Activated effector memory CD4-positive, alpha-beta T cell treated with Interleukin-2 at 50 U/mL for 16 hours (primary cell): ENCODE results near the gene OGFR.
"Not testable (repeated sequence)": the region's sequence is repeated elsewhere in the genome, so short reads cannot be mapped to it uniquely, and the experiment has no call there.

ENCODE experiments used
- DNase-seq: peaks from one replicate; pipeline ENCODE4 v3.0.0-alpha.2; 2020

The OGFR gene

GRCh38 chr20:62844182-62844581 is 39.5 kb downstream of the OGFR start:
- DNase-seq, result no peak

DNA sequence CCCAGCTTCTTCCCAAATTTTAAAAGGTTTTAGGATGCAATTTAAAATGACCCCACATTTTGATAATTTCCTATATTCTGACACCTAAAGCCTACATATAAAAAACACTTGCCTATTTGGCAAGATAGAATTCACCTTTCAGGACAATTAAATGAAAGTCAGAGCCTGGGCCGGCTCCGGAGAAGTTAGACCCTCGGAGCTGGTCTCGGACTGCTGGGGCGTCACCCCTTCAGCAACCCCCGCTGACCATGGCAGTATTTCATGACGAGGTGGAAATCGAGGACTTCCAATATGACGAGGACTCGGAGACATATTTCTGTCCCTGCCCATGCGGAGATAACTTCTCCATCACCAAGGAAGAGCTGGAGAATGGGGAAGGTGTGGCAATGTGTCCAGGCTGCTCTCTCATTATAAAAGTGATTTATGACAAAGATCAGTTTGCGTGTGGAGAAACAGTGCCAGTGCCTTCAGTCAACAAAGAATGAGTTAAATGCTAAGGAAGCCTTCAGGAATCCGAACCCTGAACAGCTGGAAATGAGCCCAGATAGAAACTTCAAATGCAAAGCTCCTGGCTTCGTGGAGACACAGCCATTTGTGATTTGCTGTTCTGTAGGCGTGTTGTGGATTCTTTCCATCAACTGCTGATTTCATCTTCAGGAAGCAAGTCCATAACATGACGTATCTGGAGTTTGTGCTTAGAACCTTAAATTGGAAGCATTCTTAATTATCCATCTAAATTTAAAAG is 41.0 kb downstream of the OGFR start:
- DNase-seq, result no peak

DNA sequence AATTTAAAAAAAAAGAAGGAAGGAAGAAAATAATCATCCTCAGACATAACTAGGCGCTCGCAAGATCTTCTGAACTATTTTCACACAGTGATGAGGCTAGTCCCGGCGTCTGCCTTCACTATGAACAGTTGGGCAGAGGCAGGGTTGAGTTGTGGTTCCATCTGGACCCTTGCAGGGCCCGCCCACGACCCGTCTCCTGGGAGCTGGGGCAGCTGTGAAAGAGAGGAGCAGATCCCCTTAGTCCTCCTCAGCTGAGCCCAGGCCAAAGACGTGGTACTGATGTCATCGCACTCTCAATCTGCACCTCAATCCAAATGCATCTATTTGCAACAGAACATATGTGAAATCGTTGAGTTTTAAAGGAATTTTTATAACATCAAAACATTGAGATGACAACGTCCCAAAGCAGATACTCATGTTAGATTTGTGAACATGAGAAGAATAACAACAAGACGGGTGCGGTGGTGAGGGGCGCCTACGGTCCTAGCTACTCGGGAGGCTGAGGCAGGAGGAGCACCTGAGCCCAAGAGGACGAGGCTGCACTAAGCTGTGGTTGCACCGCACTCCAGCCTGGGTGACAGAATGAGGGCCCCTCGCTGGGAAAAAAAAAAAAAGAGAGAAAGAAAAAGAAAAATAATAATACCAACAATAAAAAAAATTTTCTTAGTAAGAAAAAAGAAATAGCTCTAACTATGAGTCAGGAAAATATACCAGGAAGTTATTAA is 41.7 kb downstream of the OGFR start:
- no peak for DNase-seq

DNA sequence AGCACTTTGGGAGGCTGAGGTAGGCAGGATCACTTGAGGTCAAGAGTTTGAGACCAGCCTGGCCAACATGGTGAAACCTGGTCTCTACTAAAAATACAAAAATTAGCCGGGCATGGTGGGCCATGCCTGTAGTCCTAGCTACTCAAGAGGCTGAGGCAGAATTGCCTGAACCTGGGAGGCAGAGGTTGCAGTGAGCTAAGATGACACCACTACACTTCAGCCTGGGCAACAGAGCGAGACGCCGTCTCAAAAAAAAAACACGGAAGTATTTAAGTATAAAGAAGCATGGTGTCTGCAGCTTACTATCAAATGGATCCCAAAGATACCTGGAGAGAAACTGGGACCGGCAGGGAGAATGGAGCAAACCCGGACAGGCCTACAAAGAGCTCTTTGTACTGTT is 44.3 kb downstream of the OGFR start:
- not testable (repeated sequence) for DNase-seq

DNA sequence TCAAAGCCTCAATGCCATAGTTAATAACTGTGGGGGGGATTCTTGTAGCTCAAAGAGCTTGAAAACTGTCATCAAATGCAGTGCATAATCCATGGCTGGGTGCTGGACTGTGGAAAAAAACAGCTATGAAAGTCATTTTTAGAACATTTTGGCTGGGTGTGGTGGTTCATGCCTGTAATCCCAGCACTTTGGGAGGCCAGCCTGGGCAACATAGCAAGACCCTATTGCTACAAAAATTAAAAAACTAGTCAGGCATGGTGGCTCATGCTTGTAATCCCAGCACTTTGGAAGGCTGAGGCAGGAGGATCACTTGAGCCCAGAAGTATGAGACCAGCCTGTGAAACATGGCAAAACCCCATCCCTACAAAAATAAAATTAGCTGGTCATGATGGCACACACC is 44.8 kb downstream of the OGFR start:
- DNase-seq, result no peak

DNA sequence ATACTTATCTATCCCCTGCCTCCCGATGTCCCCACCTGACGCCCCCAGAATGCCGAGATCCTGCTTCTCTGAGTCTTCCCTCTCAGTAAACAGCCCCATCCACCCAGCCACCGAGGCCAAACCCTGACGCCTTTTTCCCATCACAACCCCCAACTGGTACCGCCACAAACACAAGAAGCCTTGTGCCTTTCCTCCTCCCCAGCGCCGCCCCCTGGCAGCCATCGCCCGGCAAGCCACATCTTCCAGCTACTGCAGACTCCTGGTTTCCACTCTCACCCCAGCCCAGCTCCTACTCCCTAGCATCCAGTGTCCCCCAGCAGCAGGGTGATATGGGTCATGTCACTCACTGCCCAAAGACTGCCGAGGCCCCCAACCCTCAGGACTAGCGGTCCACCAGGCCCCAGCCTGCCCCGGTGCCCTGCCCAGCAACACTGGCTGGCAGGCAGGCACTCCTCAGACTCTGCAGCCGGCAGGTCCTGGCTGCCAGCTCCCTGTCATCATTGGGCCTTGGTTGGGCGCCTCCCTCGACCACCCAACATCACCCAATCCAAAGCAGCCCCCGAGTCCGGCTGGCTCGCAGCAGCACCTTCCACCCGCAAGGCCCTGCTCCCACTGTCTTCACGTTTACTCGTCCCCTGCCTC is 45.8 kb downstream of the OGFR start:
- DNase-seq, result no peak

DNA sequence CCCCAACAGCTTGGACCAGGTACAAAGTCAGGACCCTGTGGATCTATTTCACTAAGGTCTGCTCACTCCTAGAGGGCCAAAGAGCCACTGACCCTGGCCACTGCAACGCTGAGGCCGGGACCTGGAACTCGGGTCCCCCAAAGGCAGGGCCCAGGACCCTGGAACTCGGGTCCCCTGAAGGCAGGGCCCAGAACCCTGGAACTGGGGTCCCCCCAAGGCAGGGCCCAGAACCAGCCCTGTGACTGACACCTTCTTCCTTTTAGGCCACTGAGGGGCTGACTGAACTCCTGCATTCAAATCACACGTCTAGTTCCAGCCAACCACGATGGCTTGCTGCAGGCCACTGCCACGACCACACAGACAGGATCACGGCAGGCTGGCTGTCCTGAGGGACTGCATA is 47.6 kb downstream of the OGFR start:
- DNase-seq, result no peak

DNA sequence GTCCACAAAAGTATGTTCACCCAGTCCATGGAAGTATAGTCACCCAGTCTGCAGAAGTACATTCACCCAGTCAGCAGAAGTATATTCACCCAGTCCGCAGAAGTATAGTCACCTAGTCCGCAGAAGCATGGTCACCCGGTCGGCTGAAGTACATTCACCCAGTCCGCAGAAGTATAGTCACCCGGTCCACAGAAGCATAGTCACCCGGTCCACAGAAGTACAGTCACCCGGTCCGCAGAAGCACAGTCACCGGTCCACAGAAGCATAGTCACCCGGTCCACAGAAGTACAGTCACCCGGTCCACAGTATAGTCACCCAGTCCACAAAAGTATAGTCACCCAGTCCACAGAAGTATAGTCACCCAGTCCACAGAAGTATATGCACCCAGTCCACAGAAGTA is 48.2 kb downstream of the OGFR start:
- no peak for DNase-seq

- not testable (repeated sequence) for DNase-seq
These were observed 48.7 kb downstream of the OGFR start for GRCh38 chr20:62853304-62853703.

DNA sequence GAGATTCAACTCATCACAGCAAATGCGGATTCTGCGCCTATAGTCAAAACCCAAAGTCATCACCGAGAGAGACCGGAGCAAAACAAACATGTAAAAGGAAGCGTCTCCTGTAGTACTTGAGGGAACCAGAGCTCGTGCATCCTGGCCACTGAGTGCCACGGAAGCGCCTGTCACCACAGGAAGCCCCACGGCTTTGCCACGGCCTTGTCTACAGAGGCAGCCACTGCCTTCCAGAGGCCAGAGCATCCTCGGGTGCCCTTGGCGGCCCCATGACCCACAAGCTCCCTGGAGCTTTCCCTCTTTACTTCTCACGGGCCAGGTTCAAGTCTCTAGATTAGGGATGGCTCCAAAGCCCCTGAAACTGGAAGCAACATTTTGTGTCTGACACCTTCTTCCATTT is 49.5 kb downstream of the OGFR start:
- no peak for DNase-seq

- no peak for DNase-seq
These were observed 50.5 kb downstream of the OGFR start for GRCh38 chr20:62855120-62855519.

- DNase-seq, result no peak
These were observed 52.4 kb downstream of the OGFR start for GRCh38 chr20:62856931-62857619.

DNA sequence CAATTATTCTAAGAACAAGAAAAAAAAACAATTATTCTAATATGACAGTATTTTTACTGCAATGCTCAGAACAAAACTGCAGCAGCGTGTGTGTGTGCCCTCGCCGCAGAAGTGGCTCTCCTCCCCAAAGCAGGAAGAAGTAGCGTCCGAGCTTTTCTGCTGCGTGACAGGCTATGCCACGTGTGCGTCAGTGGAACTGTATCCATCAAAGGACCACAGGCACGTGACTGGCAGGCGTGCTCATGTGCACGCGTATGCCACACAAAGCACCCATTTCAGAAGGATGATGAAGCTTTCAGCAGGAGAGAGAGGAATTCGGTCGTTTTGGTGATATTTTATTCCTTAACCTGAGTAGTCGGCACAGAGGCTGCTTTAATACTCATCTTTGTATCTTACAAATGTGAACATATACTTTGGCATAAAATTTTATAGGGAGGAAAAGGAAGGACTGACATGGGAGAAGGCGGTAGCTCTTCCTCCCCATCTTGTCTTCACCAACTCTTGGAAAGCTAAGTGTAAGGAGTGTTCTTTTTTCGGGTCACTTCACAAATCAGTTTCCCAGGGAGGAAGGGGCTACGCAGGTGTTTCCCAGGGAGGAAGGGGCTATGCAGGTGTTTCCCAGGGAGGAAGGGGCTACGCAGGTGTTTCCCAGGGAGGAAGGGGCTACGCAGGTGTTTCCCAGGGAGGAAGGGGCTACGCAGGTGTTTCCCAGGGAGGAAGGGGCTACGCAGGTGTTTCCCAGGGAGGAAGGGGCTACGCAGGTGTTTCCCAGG is 53.6 kb downstream of the OGFR start:
- no peak for DNase-seq

- DNase-seq, result no peak
These were observed 55.1 kb downstream of the OGFR start for GRCh38 chr20:62859721-62860120.

- DNase-seq, result no peak
These were observed 55.8 kb downstream of the OGFR start for GRCh38 chr20:62860391-62860923.

DNA sequence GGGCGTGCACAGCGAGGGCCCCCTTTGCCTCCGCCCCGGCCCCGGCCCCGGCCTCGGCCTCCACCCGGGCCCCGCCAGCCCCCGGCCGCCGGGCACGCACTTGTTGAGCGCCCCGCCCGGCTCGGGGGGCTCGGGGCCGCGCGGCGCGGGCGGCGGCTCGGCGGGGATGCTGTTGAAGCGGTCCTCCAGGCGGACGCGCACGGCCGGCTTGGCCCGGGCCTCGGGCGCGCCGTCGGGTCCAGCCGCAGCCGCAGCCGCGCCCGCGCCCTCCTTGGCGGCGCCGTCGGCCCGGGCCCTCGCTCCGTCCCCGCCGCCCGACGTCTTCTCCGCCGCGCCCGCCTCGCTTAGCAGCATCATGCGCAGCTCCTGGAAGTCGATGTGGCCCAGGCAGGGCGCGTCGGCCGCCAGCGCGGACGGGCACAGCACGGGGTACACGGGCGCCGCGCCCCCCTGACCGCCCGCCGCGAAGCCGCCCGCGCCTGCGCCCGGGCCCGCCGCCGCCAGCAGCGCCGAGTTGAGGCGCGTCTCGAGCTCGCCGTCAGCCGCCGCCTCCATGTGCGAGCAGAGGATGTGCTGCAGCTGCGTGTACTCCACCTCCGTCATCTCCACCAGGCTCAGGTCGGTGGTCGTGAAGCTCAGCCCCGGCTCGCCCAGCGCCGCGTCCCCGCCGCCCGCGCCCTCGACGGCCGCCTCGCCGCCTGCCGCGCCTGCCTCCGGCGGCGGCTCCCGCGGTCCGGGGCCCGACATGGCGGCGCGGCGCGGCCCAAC is 56.5 kb downstream of the OGFR start:
- peak; percentile 34 for DNase-seq

GRCh38 chr20:62861726-62862336 is 57.2 kb downstream of the OGFR start, which contains the start of gene TCFL5:
TCFL5 (minus strand) TSS chr20:62861822; CDS start chr20:62861670, 152 bp downstream.
- peak; percentile 89 for DNase-seq
